HepG2 (cell line): ENCODE measurements around the gene SEC14L2. TPM values are rescaled to one million over a fixed set of nuclear protein-coding genes. Genes with fewer than 3 reads are reported as not detected.

Experiments
- ATAC-seq: fragments of 200-7000 bp; cut with Tn5 transposase; 3 replicates; pipeline ENCODE4 v1.9.1; 2020; ENCODE audit warnings: mild to moderate bottlenecking, moderate library complexity
- BruUV-seq: library from RNA; stranded (reverse); fragments of 400-500 nt; replicated peaks from 2 replicates; lab custom pipeline; 2021; lab: Mats Ljungman, UMichigan
- CTCF ChIA-PET: fragments of 300-600 bp; formaldehyde crosslinking; extraction: SDS; loops from one replicate; lab custom pipeline; 2021; ENCODE audit warnings: low total read pairs, inconsistent platforms, low intra/inter-chr PET ratio; lab: Yijun Ruan, JAX
- POLR2A ChIA-PET: fragments of 350-600 bp; sonication (Branson Sonifier 250); formaldehyde crosslinking; loops from one replicate; lab custom pipeline; 2020; ENCODE audit warnings: antibody characterized with exemption, inconsistent platforms; lab: Yijun Ruan, JAX
- DNase-seq: peaks from one replicate; pipeline ENCODE4 v3.0.0-alpha.2; 2015; ENCODE audit warnings: low spot score
- FAIRE-seq: peaks from 3 replicates; lab custom pipeline; 2011; peaks lifted over from hg19 to GRCh38; lab: Jason Lieb, UNC
- H2AFZ ChIP-seq: one replicate; pipeline ENCODE4 v1.6.1; 2011; ENCODE audit warnings: low read length, inconsistent platforms
- H3K27ac ChIP-seq: fragments of 300-600 bp; 3 replicates; pipeline ENCODE4 v1.8.0; 2011; ENCODE audit warnings: mixed run types, mild to moderate bottlenecking, mixed read lengths, low read length, inconsistent platforms; ENCODE audit not compliant: insufficient read depth; ENCODE audit errors: extremely low read length
- H3K27me3 ChIP-seq, 2 experiments: fragments of 200-600 bp in 1 of 2; 2 replicates in 1 of 2; 3 replicates in 1 of 2; pipeline versions ENCODE4 v1.6.0 to v1.8.0; 2011; ENCODE audit warnings: low read length in 2 of 2, mild to moderate bottlenecking in 2 of 2, moderate library complexity in 2 of 2, inconsistent platforms in 1 of 2; ENCODE audit not compliant: insufficient read depth in 2 of 2, control insufficient read depth in 1 of 2
- H3K36me3 ChIP-seq, 2 experiments: fragments of 200-600 bp in 1 of 2; replicated peaks in 1 of 2; 2 replicates in 1 of 2; 3 replicates in 1 of 2; pipeline versions ENCODE4 v1.5.1 to v1.8.0; 2011; ENCODE audit warnings: low read length in 2 of 2, inconsistent platforms in 1 of 2; ENCODE audit not compliant: insufficient read depth in 2 of 2, control insufficient read depth in 1 of 2
- H3K4me1 ChIP-seq: 2 replicates; pipeline ENCODE4 v1.5.1; 2012; ENCODE audit warnings: low read length, inconsistent platforms; ENCODE audit not compliant: insufficient read depth
- H3K4me2 ChIP-seq: 2 replicates; pipeline ENCODE4 v1.6.0; 2011; ENCODE audit warnings: low read depth, low read length, inconsistent platforms
- H3K4me3 ChIP-seq, 3 experiments: fragments of 200-600 bp in 1 of 3; sonication (generic), shearing (Covaris generic) in 1 of 3; replicated peaks in 1 of 3; 2 replicates each; pipeline ENCODE4 v1.5.1; 2011 to 2016; ENCODE audit warnings: low read length in 3 of 3, inconsistent platforms in 2 of 3, low read depth in 2 of 3, mild to moderate bottlenecking in 2 of 3, control low read depth in 1 of 3, mixed read lengths in 1 of 3; ENCODE audit not compliant: insufficient read depth in 1 of 3
- H3K79me2 ChIP-seq: one replicate; pipeline ENCODE4 v1.6.1; 2011; ENCODE audit warnings: low read length, inconsistent platforms; ENCODE audit not compliant: insufficient read depth
- H3K9ac ChIP-seq: 2 replicates; pipeline ENCODE4 v1.6.0; 2011; ENCODE audit warnings: mild to moderate bottlenecking, low read depth, low read length, inconsistent platforms; ENCODE audit not compliant: insufficient read depth
- H3K9me3 ChIP-seq: 2 replicates; pipeline ENCODE4 v1.5.1; 2012; ENCODE audit warnings: mild to moderate bottlenecking, low read length
- H4K20me1 ChIP-seq: 2 replicates; pipeline ENCODE4 v1.6.0; 2011; ENCODE audit warnings: inconsistent platforms, mild to moderate bottlenecking, low read length, moderate library complexity; ENCODE audit not compliant: insufficient read depth
- CTCF ChIP-seq: sonication (generic); formaldehyde crosslinking; IDR thresholded peaks from 2 replicates; pipeline ENCODE4 v1.5.0; 2020; ENCODE audit warnings: mild to moderate bottlenecking, missing genetic modification reagents, moderate library complexity
- REST ChIP-seq, 2 experiments: IDR thresholded peaks; 2 replicates each; pipeline ENCODE4 v1.6.1; 2011 to 2012; ENCODE audit warnings: low read length in 2 of 2, borderline replicate concordance in 1 of 2, low read depth in 1 of 2, mild to moderate bottlenecking in 1 of 2, moderate library complexity in 1 of 2
- WGBS: methylation state at CpG from one replicate; pipeline ENCODE4 v1.1.6; 2017; ENCODE audit warnings: low lambda C conversion rate; 5-methylcytosine and 5-hydroxymethylcytosine counted together
- in situ Hi-C: cut with HindIII; loops from 2 replicates; pipeline ENCODE4 v1.10.0; 2017; ENCODE audit warnings: low pct_unique_long_range_greater_than_20kb; ENCODE audit not compliant: extremely low pct_ligation_motif_present
- intact Hi-C: fragments of 100-400 bp; cut with micrococcal nuclease; formaldehyde crosslinking; loops from one replicate; pipeline ENCODE4 v1.10.0; 2022; ENCODE audit not compliant: unreplicated experiment
- polyA plus RNA-seq, 8 experiments: library from polyadenylated mRNA; depleted of rRNA in 3 of 8; stranded (reverse) in 7 of 8; unstranded in 1 of 8; fragments of >200 nt; fragmentation: Illumina TruSeq in 4 of 8; extraction: Trizol in 4 of 8; gene quantifications; 2 replicates each; pipeline versions ENCODE4 v1.2.1 to v1.2.3, GENCODE V29; 2011 to 2016; ENCODE audit warnings: low read depth in 4 of 8, missing spikeins in 1 of 8, mixed read lengths in 1 of 8; ENCODE audit not compliant: insufficient read depth in 1 of 8
- total RNA-seq, 5 experiments: library from RNA; depleted of rRNA; stranded (reverse); fragments of >200 nt; fragmentation: Illumina TruSeq; extraction: Trizol; gene quantifications; 2 replicates each; pipeline ENCODE4 v1.2.3, GENCODE V29; 2016; ENCODE audit warnings: low read depth in 1 of 5

SEC14L2 gene
- total and polyA plus RNA-seq, 2 of the 13 experiments (the other 11 are each of a cell fraction or from before 2014, with no cell fraction given), result 4.1 to 5.1 TPM

DNA sequence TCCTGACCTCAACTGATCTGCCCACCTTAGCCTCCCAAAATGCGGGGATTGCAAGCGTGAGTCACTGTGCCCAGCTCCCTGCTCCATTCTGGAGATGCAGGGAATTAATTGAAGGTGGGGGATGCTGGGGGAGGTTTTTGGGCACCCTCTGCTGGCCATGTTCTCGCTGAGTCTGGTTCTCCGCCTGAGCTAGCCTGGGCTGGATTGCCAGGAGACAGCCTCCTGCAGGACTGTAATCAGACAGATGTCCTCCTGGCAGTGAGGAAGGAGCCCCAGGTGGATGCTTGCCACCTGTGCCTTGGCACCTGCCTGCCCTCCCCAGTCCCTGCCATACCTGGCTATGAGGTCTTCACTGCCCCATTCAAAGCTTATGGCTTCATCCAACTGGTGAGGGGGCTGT is 34.1 kb downstream of the SEC14L2 start:
- Histone ChIP-seq H3K36me3 (peaks cover 0 to 5% of the 10 kb centered on the region in 2 experiments; a peak in 2 of 5 replicates), H4K20me1 (no peaks in the 10 kb centered on the region), H3K9me3 (no peaks in the 10 kb centered on the region), H3K27me3 (no peaks in the 10 kb centered on the region), H3K27ac (no peak overlapping the region), H3K4me3 (no peak overlapping the region), H3K4me2 (no peak overlapping the region), H3K79me2 (peaks cover 3% of the 10 kb centered on the region), H2AFZ (no peak overlapping the region), H3K9ac (no peak overlapping the region), H3K4me1 (peaks cover 51% of the 10 kb centered on the region)
- WGBS, result 77% methylated on average over 4 of the region's 4 CpGs
- DNase-seq (no peak), ATAC-seq (no peak), FAIRE-seq (no peak)
- POLR2A ChIA-PET, result no interaction called here
- CTCF ChIA-PET, result no interaction called here
- intact Hi-C loops (no loop called here), in situ Hi-C loops (no loop called here)
- BruUV-seq, result no TSS peak
- peak; percentile 28; the same call in 1 of the 2 replicates for TF ChIP-seq CTCF (CRISPR knock-in tag)
- no peak for TF ChIP-seq REST (IDR thresholded peaks at IDR 0.05; ENCODE audit: borderline replicate concordance in 1 of 2, low read depth in 1 of 2, low read length in 2 of 2)
